ENCODE measurements around the gene GRAMD1C. TPM values are rescaled to one million over a fixed set of nuclear protein-coding genes. Genes with fewer than 3 reads are reported as not detected.
A peak's percentile ranks its signal among the peaks of the same experiment; 100 is the strongest.

The GRAMD1C gene
- total and polyA plus RNA-seq, 5 donors from 2014 or later, result 0.20 to 1.8 (median 0.86) TPM; not detected in 1

DNA sequence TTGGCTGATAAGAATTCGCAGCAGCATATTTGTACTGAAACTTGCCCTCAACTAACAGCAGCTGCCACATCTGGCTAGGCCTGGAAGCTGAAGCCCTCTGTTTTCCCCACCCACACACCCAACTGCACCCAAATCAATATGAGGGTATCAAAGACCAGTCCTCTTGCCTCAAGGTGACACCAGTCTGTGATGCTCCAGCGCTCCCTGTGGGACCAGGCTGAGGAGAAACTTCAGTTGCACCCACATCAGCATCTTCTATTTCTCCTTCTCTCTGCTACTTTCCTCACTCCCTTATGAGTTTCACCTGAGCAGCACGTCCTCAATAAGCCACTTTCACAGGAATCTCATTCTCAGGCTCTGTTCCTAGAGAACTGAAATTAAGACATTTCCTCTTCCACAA is 18.7 kb upstream of the GRAMD1C start:
- Mint-ChIP-seq H3K9me3 (no peaks in the 10 kb centered on the region), H3K27me3 (no peaks in the 10 kb centered on the region), H3K4me1 (peaks cover 0 to 7% (median 0%) of the 10 kb centered on the region in 4 donors), H3K36me3 (no peaks in the 10 kb centered on the region), H3K4me3 (no peak overlapping the region), H3K27ac (peak overlapping the region in 1 of 3 donors; percentile 20)
- Histone ChIP-seq H3K36me3 (ENCODE audit: control insufficient read depth, insufficient read depth, low read length) (no peaks in the 10 kb centered on the region), H3K27ac (ENCODE audit: insufficient read depth, low read length, poor library complexity, severe bottlenecking) (no peak overlapping the region), H3K4me1 (ENCODE audit: control insufficient read depth, insufficient read depth, low read length, poor library complexity, severe bottlenecking) (no peaks in the 10 kb centered on the region), H3K27me3 (ENCODE audit: control insufficient read depth, insufficient read depth, low read length) (no peaks in the 10 kb centered on the region), H3K9me3 (ENCODE audit: control insufficient read depth in 2 of 2, low read length in 2 of 2) (no peaks in the 10 kb centered on the region), H3K4me3 (ENCODE audit: low read depth, low read length) (no peak overlapping the region)
- DNase-seq (no peak), ATAC-seq (ENCODE audit: low read depth in 2 of 2) (no peak)

DNA sequence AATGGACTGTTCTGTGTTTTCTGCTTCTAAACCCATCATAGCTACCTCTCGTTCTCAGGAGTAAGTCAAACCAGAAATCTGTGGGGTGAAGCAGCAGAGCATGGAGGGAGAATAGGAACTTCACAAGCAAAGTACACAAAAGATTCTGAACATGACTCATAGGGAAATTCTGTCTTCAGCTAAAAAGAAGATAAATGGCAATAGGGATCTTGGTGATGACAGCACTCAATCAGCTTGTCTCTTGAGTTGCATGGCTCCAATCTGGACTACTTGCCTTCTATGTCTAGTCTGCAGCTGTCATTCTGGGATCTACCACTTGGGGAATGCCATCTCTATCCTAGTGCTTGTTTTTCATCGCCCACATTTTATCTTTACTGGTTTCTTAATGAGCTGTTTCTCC is 13.5 kb upstream of the GRAMD1C start:
- Mint-ChIP-seq H3K36me3 (no peaks in the 10 kb centered on the region), H3K4me1 (peaks cover 0 to 3% (median under 1%) of the 10 kb centered on the region in 4 donors), H3K9me3 (peaks cover 0 to 4% (median 0%) of the 10 kb centered on the region in 7 donors), H3K27me3 (no peaks in the 10 kb centered on the region), H3K27ac (peak overlapping the region in 1 of 3 donors; percentile 50), H3K4me3 (no peak overlapping the region)
- Histone ChIP-seq H3K27me3 (ENCODE audit: control insufficient read depth, insufficient read depth, low read length) (no peaks in the 10 kb centered on the region), H3K36me3 (ENCODE audit: control insufficient read depth, insufficient read depth, low read length) (no peaks in the 10 kb centered on the region), H3K4me1 (ENCODE audit: control insufficient read depth, insufficient read depth, low read length, poor library complexity, severe bottlenecking) (peaks cover 3% of the 10 kb centered on the region), H3K4me3 (ENCODE audit: low read depth, low read length) (no peak overlapping the region), H3K9me3 (ENCODE audit: control insufficient read depth in 2 of 2, low read length in 2 of 2) (no peaks in the 10 kb centered on the region), H3K27ac (ENCODE audit: insufficient read depth, low read length, poor library complexity, severe bottlenecking) (no peak overlapping the region)
- DNase-seq (no peak), ATAC-seq (ENCODE audit: low read depth in 2 of 2) (no peak)

DNA sequence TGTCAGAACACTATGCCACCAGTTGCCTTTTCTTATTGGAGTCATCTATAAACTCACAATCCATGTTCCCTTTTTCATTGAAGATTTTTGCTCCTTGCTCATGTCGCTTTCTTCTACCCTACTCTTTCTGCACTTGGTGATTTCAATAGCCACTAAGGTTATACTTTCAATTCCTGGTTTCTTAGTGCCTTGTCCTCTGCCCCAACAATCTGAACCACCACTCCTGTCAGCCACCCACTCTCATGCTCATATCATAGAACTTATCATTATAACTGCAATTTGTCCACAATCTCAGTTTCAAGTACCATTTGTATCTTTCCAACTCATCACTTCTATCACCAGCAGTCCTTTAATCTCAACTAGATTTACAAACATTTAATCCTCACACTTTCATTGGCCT is 10.0 kb upstream of the GRAMD1C start:
- DNase-seq (no peak), ATAC-seq (ENCODE audit: low read depth in 2 of 2) (no peak)
- Mint-ChIP-seq H3K4me3 (no peak overlapping the region), H3K36me3 (peaks cover 4% of the 10 kb centered on the region), H3K9me3 (peaks cover 0 to 15% (median 4%) of the 10 kb centered on the region in 7 donors), H3K4me1 (peaks cover 4 to 20% (median 14%) of the 10 kb centered on the region in 4 donors), H3K27me3 (no peaks in the 10 kb centered on the region), H3K27ac (peak overlapping the region in 1 of 3 donors; percentile 2)
- Histone ChIP-seq H3K36me3 (ENCODE audit: control insufficient read depth, insufficient read depth, low read length) (no peaks in the 10 kb centered on the region), H3K27me3 (ENCODE audit: control insufficient read depth, insufficient read depth, low read length) (no peaks in the 10 kb centered on the region), H3K9me3 (ENCODE audit: control insufficient read depth in 2 of 2, low read length in 2 of 2) (peaks cover 0 to 2% of the 10 kb centered on the region in 2 experiments), H3K27ac (ENCODE audit: insufficient read depth, low read length, poor library complexity, severe bottlenecking) (no peak overlapping the region), H3K4me3 (ENCODE audit: low read depth, low read length) (no peak overlapping the region), H3K4me1 (ENCODE audit: control insufficient read depth, insufficient read depth, low read length, poor library complexity, severe bottlenecking) (peaks cover 14% of the 10 kb centered on the region)

DNA sequence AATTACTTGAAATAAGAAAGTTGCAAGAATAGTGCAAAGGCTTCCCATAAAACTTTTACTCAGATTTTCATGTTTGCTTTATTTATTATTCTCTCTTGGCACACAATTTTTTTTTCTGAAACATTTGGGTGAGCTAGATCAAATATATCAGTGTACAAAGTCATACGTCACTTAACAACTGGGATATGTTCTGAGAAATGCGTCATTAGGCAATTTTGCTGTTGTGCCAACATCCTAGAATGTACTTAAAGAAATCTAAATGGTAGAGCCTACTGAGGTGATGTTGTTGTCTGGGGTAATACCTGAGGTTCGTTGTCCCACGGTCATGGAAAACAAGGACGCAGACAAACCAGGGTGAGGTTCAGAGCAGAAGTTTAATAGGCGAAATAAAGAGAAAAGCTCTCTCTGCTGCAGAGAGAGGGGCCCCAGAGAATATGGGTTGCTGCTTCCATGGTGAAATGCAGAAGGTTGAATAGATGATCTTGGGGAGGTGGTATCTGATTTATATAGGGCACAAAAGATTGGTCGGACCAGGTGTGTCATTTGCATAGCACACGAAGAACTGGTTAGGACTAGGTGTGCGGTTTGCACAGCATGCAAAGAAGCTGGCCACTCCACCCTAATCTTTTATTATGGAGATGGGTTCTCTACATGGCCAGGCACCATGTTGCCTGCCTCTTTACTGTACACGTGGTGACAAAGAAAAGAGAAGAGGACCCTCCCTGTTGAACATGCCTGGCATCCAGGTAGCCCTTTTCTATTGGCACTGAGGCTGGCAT is 8.8 kb upstream of the GRAMD1C start:
- DNase-seq (no peak), ATAC-seq (ENCODE audit: low read depth in 2 of 2) (no peak)
- H3K36me3 ChIP-seq (ENCODE audit: control insufficient read depth, insufficient read depth, low read length), result no peaks in the 10 kb centered on the region
- no peaks in the 10 kb centered on the region for H3K27me3 Mint-ChIP-seq
- no peaks in the 10 kb centered on the region for H3K27me3 ChIP-seq (ENCODE audit: control insufficient read depth, insufficient read depth, low read length)
- peaks cover 0 to 15% (median 4%) of the 10 kb centered on the region in 7 donors for H3K9me3 Mint-ChIP-seq
- H3K4me1 ChIP-seq (ENCODE audit: control insufficient read depth, insufficient read depth, low read length, poor library complexity, severe bottlenecking), result peaks cover 14% of the 10 kb centered on the region
- H3K27ac Mint-ChIP-seq, result no peak overlapping the region
- no peak overlapping the region for H3K4me3 ChIP-seq (ENCODE audit: low read depth, low read length)
- no peak overlapping the region for H3K4me3 Mint-ChIP-seq
- peaks cover 4 to 20% (median 14%) of the 10 kb centered on the region in 4 donors for H3K4me1 Mint-ChIP-seq
- no peak overlapping the region for H3K27ac ChIP-seq (ENCODE audit: insufficient read depth, low read length, poor library complexity, severe bottlenecking)
- peaks cover 0 to 2% of the 10 kb centered on the region in 2 experiments for H3K9me3 ChIP-seq (ENCODE audit: control insufficient read depth in 2 of 2, low read length in 2 of 2)
- H3K36me3 Mint-ChIP-seq, result peaks cover 4% of the 10 kb centered on the region

DNA sequence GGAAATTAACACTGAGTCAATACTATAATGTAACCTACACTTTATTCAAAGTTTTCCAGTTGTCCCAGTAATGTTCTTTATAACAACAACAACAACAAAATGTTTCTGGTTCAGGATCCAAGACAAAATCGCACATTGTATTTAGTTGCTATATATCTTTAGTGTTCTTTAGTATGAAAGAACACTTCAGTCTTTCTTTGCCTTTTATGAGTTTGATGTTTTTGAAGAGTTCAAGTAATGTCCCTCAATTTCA is 7.6 kb upstream of the GRAMD1C start:
- peaks cover 4% of the 10 kb centered on the region for H3K36me3 Mint-ChIP-seq
- peaks cover 5 to 20% (median 14%) of the 10 kb centered on the region in 4 donors for H3K4me1 Mint-ChIP-seq
- Histone ChIP-seq H3K36me3 (ENCODE audit: control insufficient read depth, insufficient read depth, low read length) (no peaks in the 10 kb centered on the region), H3K4me1 (ENCODE audit: control insufficient read depth, insufficient read depth, low read length, poor library complexity, severe bottlenecking) (peaks cover 14% of the 10 kb centered on the region), H3K9me3 (ENCODE audit: control insufficient read depth in 2 of 2, low read length in 2 of 2) (peaks cover 0 to 2% of the 10 kb centered on the region in 2 experiments), H3K4me3 (ENCODE audit: low read depth, low read length) (no peak overlapping the region), H3K27me3 (ENCODE audit: control insufficient read depth, insufficient read depth, low read length) (no peaks in the 10 kb centered on the region), H3K27ac (ENCODE audit: insufficient read depth, low read length, poor library complexity, severe bottlenecking) (no peak overlapping the region)
- H3K27ac Mint-ChIP-seq, result peak overlapping the region in 1 of 3 donors; percentile 34
- DNase-seq (no peak), ATAC-seq (ENCODE audit: low read depth in 2 of 2) (no peak)
- H3K9me3 Mint-ChIP-seq, result peaks cover 0 to 15% (median 6%) of the 10 kb centered on the region in 7 donors
- H3K27me3 Mint-ChIP-seq, result peaks cover 6% of the 10 kb centered on the region
- peak overlapping the region in 1 of 4 donors; percentile 48 for H3K4me3 Mint-ChIP-seq

DNA sequence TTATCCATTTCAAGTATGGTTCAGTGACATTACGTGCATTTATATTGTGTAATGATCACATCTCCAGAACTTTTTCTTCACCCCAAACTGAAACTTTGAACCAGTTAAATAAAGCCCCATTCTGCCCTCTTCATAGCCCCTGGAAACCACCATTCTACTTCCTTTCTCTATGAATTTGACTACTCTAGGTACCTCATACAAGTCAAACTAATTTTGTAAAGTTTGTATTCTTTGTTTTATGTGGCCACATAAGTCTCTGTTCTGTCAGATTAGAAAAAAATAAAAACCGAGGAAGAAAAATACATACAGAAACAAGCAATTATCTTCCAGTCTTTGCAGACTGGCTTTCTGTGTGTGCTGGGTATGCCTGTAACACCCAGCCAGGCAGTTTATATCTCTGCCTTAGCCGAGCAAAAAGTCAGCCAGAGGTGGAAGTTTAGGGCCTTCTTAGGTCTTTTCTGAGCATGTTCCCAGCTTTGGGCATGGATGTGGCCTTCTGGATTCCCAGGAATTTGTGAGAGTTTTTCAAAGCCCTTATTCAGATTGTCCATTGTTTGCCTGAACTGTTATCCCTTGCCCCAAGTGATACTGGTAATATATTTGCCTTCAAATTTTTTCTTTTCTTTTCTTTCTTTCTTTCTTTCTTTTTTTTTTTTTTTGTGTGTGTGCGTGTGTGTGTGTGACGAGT is 6.0 kb upstream of the GRAMD1C start:
- Histone ChIP-seq H3K27ac (ENCODE audit: insufficient read depth, low read length, poor library complexity, severe bottlenecking) (no peak overlapping the region), H3K4me3 (ENCODE audit: low read depth, low read length) (no peak overlapping the region), H3K36me3 (ENCODE audit: control insufficient read depth, insufficient read depth, low read length) (no peaks in the 10 kb centered on the region), H3K4me1 (ENCODE audit: control insufficient read depth, insufficient read depth, low read length, poor library complexity, severe bottlenecking) (peaks cover 14% of the 10 kb centered on the region), H3K27me3 (ENCODE audit: control insufficient read depth, insufficient read depth, low read length) (no peaks in the 10 kb centered on the region), H3K9me3 (ENCODE audit: control insufficient read depth in 2 of 2, low read length in 2 of 2) (peaks cover 0 to 2% of the 10 kb centered on the region in 2 experiments)
- Mint-ChIP-seq H3K4me1 (peaks cover 5 to 20% (median 14%) of the 10 kb centered on the region in 4 donors), H3K36me3 (peaks cover 4% of the 10 kb centered on the region), H3K4me3 (no peak overlapping the region), H3K9me3 (peaks cover 0 to 15% (median 6%) of the 10 kb centered on the region in 7 donors), H3K27me3 (peaks cover 6% of the 10 kb centered on the region), H3K27ac (peak overlapping the region in 1 of 3 donors; percentile 69)
- ATAC-seq (ENCODE audit: low read depth in 2 of 2) (no peak), DNase-seq (peak in 1 of 3 donors; percentile 16)

DNA sequence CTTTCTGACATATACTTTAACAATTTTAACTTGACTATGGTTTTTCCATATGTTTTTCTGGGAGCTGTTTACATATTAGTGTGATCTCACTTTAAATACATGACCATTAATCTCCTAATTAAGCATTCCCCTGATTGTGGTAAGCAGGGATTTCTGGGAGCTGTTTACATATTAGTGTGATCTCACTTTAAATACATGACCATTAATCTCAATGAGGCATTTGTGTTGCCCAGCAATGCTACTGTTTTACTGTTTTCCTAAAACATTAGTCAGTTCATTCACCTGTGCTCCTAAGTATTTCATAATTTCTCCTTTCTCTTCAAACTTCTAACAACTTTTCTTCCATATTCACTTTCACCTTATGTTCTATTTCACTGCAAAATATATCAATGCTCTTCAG is 3.6 kb upstream of the GRAMD1C start:
- Histone ChIP-seq H3K36me3 (ENCODE audit: control insufficient read depth, insufficient read depth, low read length) (no peaks in the 10 kb centered on the region), H3K9me3 (ENCODE audit: control insufficient read depth in 2 of 2, low read length in 2 of 2) (peaks cover 0 to 2% of the 10 kb centered on the region in 2 experiments), H3K27ac (ENCODE audit: insufficient read depth, low read length, poor library complexity, severe bottlenecking) (no peak overlapping the region), H3K4me3 (ENCODE audit: low read depth, low read length) (no peak overlapping the region), H3K27me3 (ENCODE audit: control insufficient read depth, insufficient read depth, low read length) (no peaks in the 10 kb centered on the region), H3K4me1 (ENCODE audit: control insufficient read depth, insufficient read depth, low read length, poor library complexity, severe bottlenecking) (peaks cover 22% of the 10 kb centered on the region)
- H3K36me3 Mint-ChIP-seq, result peaks cover 4% of the 10 kb centered on the region
- peaks cover 6% of the 10 kb centered on the region for H3K27me3 Mint-ChIP-seq
- H3K9me3 Mint-ChIP-seq, result peaks cover 0 to 12% (median 6%) of the 10 kb centered on the region in 7 donors
- no peak overlapping the region for H3K27ac Mint-ChIP-seq
- DNase-seq (no peak), ATAC-seq (ENCODE audit: low read depth in 2 of 2) (no peak)
- peaks cover 3 to 20% (median 18%) of the 10 kb centered on the region in 4 donors for H3K4me1 Mint-ChIP-seq
- H3K4me3 Mint-ChIP-seq, result no peak overlapping the region
